ENCODE results near the gene FCN1.

- no peak for TF ChIP-seq ARNTL (CRISPR knock-in tag; IDR thresholded peaks at IDR 0.05; ENCODE audit: borderline replicate concordance, low read depth)
- no peak for TF ChIP-seq POU6F1 (CRISPR knock-in tag; IDR thresholded peaks at IDR 0.05; ENCODE audit: borderline replicate concordance, low read depth)
- TF ChIP-seq, protein P1, sequence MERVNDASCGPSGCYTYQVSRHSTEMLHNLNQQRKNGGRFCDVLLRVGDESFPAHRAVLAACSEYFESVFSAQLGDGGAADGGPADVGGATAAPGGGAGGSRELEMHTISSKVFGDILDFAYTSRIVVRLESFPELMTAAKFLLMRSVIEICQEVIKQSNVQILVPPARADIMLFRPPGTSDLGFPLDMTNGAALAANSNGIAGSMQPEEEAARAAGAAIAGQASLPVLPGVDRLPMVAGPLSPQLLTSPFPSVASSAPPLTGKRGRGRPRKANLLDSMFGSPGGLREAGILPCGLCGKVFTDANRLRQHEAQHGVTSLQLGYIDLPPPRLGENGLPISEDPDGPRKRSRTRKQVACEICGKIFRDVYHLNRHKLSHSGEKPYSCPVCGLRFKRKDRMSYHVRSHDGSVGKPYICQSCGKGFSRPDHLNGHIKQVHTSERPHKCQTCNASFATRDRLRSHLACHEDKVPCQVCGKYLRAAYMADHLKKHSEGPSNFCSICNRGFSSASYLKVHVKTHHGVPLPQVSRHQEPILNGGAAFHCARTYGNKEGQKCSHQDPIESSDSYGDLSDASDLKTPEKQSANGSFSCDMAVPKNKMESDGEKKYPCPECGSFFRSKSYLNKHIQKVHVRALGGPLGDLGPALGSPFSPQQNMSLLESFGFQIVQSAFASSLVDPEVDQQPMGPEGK (CRISPR knock-in tag; IDR thresholded peaks at IDR 0.05; ENCODE audit: borderline replicate concordance): no peak
- no peak for TF ChIP-seq BACH2 (CRISPR knock-in tag; IDR thresholded peaks at IDR 0.05; ENCODE audit: borderline replicate concordance)
- no peak for TF ChIP-seq ZFP3 (CRISPR knock-in tag; IDR thresholded peaks at IDR 0.05)
- no peak for TF ChIP-seq ZNF8 (CRISPR knock-in tag; IDR thresholded peaks at IDR 0.05)
- TF ChIP-seq OSR1 (CRISPR knock-in tag; IDR thresholded peaks at IDR 0.05): no peak
- no peak for TF ChIP-seq ZC3H10 (CRISPR knock-in tag; IDR thresholded peaks at IDR 0.05)
- TF ChIP-seq TSHZ2 (CRISPR knock-in tag; IDR thresholded peaks at IDR 0.05): no peak
- TF ChIP-seq TOX (CRISPR knock-in tag; IDR thresholded peaks at IDR 0.05; ENCODE audit: borderline replicate concordance): no peak
- no peak for TF ChIP-seq SNAI2 (CRISPR knock-in tag; IDR thresholded peaks at IDR 0.05)
- TF ChIP-seq ESRRG (CRISPR knock-in tag; IDR thresholded peaks at IDR 0.05): no peak
Measured at GRCh38 chr9:134949681-134950385, 32.1 kb upstream of the FCN1 start.

Data from SK-N-SH treated with all-trans-retinoic acid at 6 μM for 48 hours (cell line).